GM12878 (cell line): ENCODE measurements around the gene DNAJC5G.

Experiments used
- BRCA1 ChIP-seq: IDR thresholded peaks from 2 replicates; pipeline ENCODE4 v1.6.1; 2011; ENCODE audit warnings: low read depth, low read length, improper control_type of control experiment
- EGR1 ChIP-seq, 2 experiments: IDR thresholded peaks; 1 replicate in 1 of 2; 2 replicates in 1 of 2; pipeline ENCODE4 v1.6.1; 2011 to 2012; ENCODE audit warnings: low read depth in 2 of 2, low read length in 2 of 2, borderline replicate concordance in 1 of 2, mild to moderate bottlenecking in 1 of 2, moderate library complexity in 1 of 2
- EP300 ChIP-seq, 2 experiments: fragments of 150-350 bp in 1 of 2; IDR thresholded peaks; 2 replicates each; pipeline ENCODE4 v1.6.1; 2011 to 2012; ENCODE audit warnings: low read depth in 2 of 2, low read length in 2 of 2, borderline replicate concordance in 1 of 2, improper control_type of control experiment in 1 of 2, inconsistent platforms in 1 of 2; ENCODE audit not compliant: control insufficient read depth in 1 of 2
- ESRRA ChIP-seq: IDR thresholded peaks from 2 replicates; pipeline ENCODE4 v1.6.1; 2012; ENCODE audit warnings: mild to moderate bottlenecking, low read length, improper control_type of control experiment
- HDAC6 ChIP-seq: fragments of 200-600 bp; sonication (generic); IDR thresholded peaks from one replicate; pipeline ENCODE4 v1.8.0; 2017; ENCODE audit warnings: antibody characterized with exemption; ENCODE audit not compliant: unreplicated experiment
- KLF5 ChIP-seq: fragments of 450-650 bp; IDR thresholded peaks from 2 replicates; pipeline ENCODE4 v1.6.1; 2014; ENCODE audit warnings: mild to moderate bottlenecking; ENCODE audit not compliant: partially characterized antibody
- MAX ChIP-seq: IDR thresholded peaks from 2 replicates; pipeline ENCODE4 v1.6.1; 2012; ENCODE audit warnings: low read depth, low read length, improper control_type of control experiment
- POLR2A ChIP-seq: IDR thresholded peaks from 2 replicates; pipeline ENCODE4 v1.6.1; 2011; ENCODE audit warnings: low read depth, mild to moderate bottlenecking, low read length
- POLR2AphosphoS5 ChIP-seq: IDR thresholded peaks from 2 replicates; pipeline ENCODE4 v1.6.1; 2011; ENCODE audit warnings: mild to moderate bottlenecking, low read length, inconsistent platforms
- SMC3 ChIP-seq: IDR thresholded peaks from 2 replicates; pipeline ENCODE4 v1.6.1; 2011; ENCODE audit warnings: low read length, improper control_type of control experiment, borderline replicate concordance
- SRF ChIP-seq, 2 experiments: IDR thresholded peaks; 2 replicates each; pipeline ENCODE4 v1.6.1; 2011; ENCODE audit warnings: low read depth in 2 of 2, low read length in 2 of 2, mild to moderate bottlenecking in 1 of 2, moderate library complexity in 1 of 2
- TF ChIP-seq, protein P1 (sequence below), 3 experiments: IDR thresholded peaks in 2 of 3; conservative IDR thresholded peaks in 1 of 3; 2 replicates each; pipeline ENCODE4 v1.5.1; 2011; ENCODE audit warnings: low read depth in 3 of 3, low read length in 3 of 3, mild to moderate bottlenecking in 3 of 3, control low read depth in 2 of 3, moderate library complexity in 2 of 3, inconsistent platforms in 1 of 3, mixed read lengths in 1 of 3; ENCODE audit not compliant: control insufficient read depth in 2 of 3, insufficient read depth in 1 of 3; ENCODE audit errors: extremely low read depth in 1 of 3
- TF ChIP-seq, protein P2 (sequence below): fragments of 450-650 bp; IDR thresholded peaks from 2 replicates; pipeline ENCODE4 v1.6.1; 2014; ENCODE audit warnings: mild to moderate bottlenecking
- TF ChIP-seq, protein P3 (sequence below): fragments of 150-350 bp; IDR thresholded peaks from 2 replicates; pipeline ENCODE4 v1.6.1; 2014; ENCODE audit warnings: mild to moderate bottlenecking, low read depth, low read length

GRCh38 chr2:27278010-27278409 is 2.8 kb downstream of the DNAJC5G start:
- no peak for TF ChIP-seq HDAC6
- TF ChIP-seq, protein P1, sequence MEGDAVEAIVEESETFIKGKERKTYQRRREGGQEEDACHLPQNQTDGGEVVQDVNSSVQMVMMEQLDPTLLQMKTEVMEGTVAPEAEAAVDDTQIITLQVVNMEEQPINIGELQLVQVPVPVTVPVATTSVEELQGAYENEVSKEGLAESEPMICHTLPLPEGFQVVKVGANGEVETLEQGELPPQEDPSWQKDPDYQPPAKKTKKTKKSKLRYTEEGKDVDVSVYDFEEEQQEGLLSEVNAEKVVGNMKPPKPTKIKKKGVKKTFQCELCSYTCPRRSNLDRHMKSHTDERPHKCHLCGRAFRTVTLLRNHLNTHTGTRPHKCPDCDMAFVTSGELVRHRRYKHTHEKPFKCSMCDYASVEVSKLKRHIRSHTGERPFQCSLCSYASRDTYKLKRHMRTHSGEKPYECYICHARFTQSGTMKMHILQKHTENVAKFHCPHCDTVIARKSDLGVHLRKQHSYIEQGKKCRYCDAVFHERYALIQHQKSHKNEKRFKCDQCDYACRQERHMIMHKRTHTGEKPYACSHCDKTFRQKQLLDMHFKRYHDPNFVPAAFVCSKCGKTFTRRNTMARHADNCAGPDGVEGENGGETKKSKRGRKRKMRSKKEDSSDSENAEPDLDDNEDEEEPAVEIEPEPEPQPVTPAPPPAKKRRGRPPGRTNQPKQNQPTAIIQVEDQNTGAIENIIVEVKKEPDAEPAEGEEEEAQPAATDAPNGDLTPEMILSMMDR (IDR thresholded peaks at IDR 0.05 in 2 of 3, conservative IDR thresholded peaks at IDR 0.05 in 1 of 3; ENCODE audit: control insufficient read depth in 2 of 3, extremely low read depth in 1 of 3, insufficient read depth in 1 of 3, low read depth in 3 of 3, low read length in 3 of 3): no peak
- TF ChIP-seq, protein P2, sequence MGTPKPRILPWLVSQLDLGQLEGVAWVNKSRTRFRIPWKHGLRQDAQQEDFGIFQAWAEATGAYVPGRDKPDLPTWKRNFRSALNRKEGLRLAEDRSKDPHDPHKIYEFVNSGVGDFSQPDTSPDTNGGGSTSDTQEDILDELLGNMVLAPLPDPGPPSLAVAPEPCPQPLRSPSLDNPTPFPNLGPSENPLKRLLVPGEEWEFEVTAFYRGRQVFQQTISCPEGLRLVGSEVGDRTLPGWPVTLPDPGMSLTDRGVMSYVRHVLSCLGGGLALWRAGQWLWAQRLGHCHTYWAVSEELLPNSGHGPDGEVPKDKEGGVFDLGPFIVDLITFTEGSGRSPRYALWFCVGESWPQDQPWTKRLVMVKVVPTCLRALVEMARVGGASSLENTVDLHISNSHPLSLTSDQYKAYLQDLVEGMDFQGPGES: no peak
- TF ChIP-seq, protein P3, sequence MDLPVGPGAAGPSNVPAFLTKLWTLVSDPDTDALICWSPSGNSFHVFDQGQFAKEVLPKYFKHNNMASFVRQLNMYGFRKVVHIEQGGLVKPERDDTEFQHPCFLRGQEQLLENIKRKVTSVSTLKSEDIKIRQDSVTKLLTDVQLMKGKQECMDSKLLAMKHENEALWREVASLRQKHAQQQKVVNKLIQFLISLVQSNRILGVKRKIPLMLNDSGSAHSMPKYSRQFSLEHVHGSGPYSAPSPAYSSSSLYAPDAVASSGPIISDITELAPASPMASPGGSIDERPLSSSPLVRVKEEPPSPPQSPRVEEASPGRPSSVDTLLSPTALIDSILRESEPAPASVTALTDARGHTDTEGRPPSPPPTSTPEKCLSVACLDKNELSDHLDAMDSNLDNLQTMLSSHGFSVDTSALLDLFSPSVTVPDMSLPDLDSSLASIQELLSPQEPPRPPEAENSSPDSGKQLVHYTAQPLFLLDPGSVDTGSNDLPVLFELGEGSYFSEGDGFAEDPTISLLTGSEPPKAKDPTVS: no peak
- TF ChIP-seq SMC3: no peak
- TF ChIP-seq SRF (IDR thresholded peaks at IDR 0.05; ENCODE audit: low read depth in 2 of 2, low read length in 2 of 2): no peak
- no peak for TF ChIP-seq BRCA1
- no peak for TF ChIP-seq POLR2A
- no peak for TF ChIP-seq KLF5
- TF ChIP-seq EP300 (IDR thresholded peaks at IDR 0.05; ENCODE audit: borderline replicate concordance in 1 of 2, control insufficient read depth in 1 of 2, low read depth in 2 of 2, low read length in 2 of 2): no peak
- no peak for TF ChIP-seq ESRRA
- TF ChIP-seq EGR1 (IDR thresholded peaks at IDR 0.05; ENCODE audit: borderline replicate concordance in 1 of 2, low read depth in 2 of 2, low read length in 2 of 2): no peak
- no peak for TF ChIP-seq POLR2AphosphoS5
- TF ChIP-seq MAX: no peak
